Liver (tissue), 9 donors: Measurements from ENCODE around the gene TOGARAM2. TPM values are rescaled to one million over a fixed set of nuclear protein-coding genes. Genes with fewer than 3 reads are reported as not detected.

Source experiments
- DNase-seq: peaks from one replicate; pipeline ENCODE4 v3.0.0-alpha.2; 2017; ENCODE audit warnings: low spot score
- H3K27ac ChIP-seq, 2 donors: one replicate each; pipeline ENCODE4 v1.7.0; 2013; ENCODE audit warnings: inconsistent platforms in 2 of 2, low read length in 2 of 2, control low read depth in 1 of 2, low read depth in 1 of 2, mild to moderate bottlenecking in 1 of 2
- H3K27me3 ChIP-seq, 4 donors: one replicate each; pipeline versions ENCODE4 v1.6.1 to v1.7.0; 2013; ENCODE audit warnings: low read length in 3 of 4, inconsistent platforms in 1 of 4, mild to moderate bottlenecking in 1 of 4, moderate library complexity in 1 of 4; ENCODE audit not compliant: control insufficient read depth in 4 of 4, insufficient read depth in 4 of 4
- H3K36me3 ChIP-seq, 4 donors: one replicate each; pipeline versions ENCODE4 v1.6.1 to v1.7.0; 2013; ENCODE audit warnings: low read length in 3 of 4, mild to moderate bottlenecking in 3 of 4, low read depth in 1 of 4, moderate library complexity in 1 of 4; ENCODE audit not compliant: control insufficient read depth in 4 of 4, insufficient read depth in 3 of 4
- H3K4me1 ChIP-seq, 4 donors: one replicate each; pipeline versions ENCODE4 v1.6.1 to v1.7.0; 2013; ENCODE audit warnings: low read length in 3 of 4, mild to moderate bottlenecking in 3 of 4, moderate library complexity in 1 of 4; ENCODE audit not compliant: control insufficient read depth in 4 of 4, insufficient read depth in 4 of 4
- H3K4me3 ChIP-seq, 3 donors: one replicate each; pipeline versions ENCODE4 v1.6.1 to v1.7.0; 2013; ENCODE audit warnings: low read length in 3 of 3, control low read depth in 1 of 3, low read depth in 1 of 3, mild to moderate bottlenecking in 1 of 3
- H3K9ac ChIP-seq, 2 donors: one replicate each; pipeline ENCODE4 v1.7.0; 2013; ENCODE audit warnings: low read length in 2 of 2, mild to moderate bottlenecking in 2 of 2, moderate library complexity in 2 of 2, control low read depth in 1 of 2, low read depth in 1 of 2
- H3K9me3 ChIP-seq, 4 donors: one replicate each; pipeline versions ENCODE4 v1.6.1 to v1.7.0; 2013; ENCODE audit warnings: low read length in 3 of 4; ENCODE audit not compliant: control insufficient read depth in 4 of 4
- EGR1 ChIP-seq, 2 donors: IDR thresholded peaks; 2 replicates each; pipeline ENCODE4 v1.6.1; 2016 to 2018; ENCODE audit warnings: antibody characterized with exemption in 2 of 2, low read depth in 2 of 2
- FOXA1 ChIP-seq: IDR thresholded peaks from 2 replicates; pipeline ENCODE4 v1.6.1; 2016; ENCODE audit warnings: antibody characterized with exemption
- FOXA2 ChIP-seq: IDR thresholded peaks from 2 replicates; pipeline ENCODE4 v1.6.1; 2016; ENCODE audit warnings: antibody characterized with exemption
- GABPA ChIP-seq, 2 donors: IDR thresholded peaks in 1 of 2; conservative IDR thresholded peaks in 1 of 2; 2 replicates each; pipeline ENCODE4 v1.6.1; 2016; ENCODE audit warnings: antibody characterized with exemption in 2 of 2, mild to moderate bottlenecking in 1 of 2, moderate library complexity in 1 of 2
- HNF4A ChIP-seq, 2 donors: conservative IDR thresholded peaks; 2 replicates each; pipeline ENCODE4 v1.6.1; 2016; ENCODE audit warnings: antibody characterized with exemption in 2 of 2, mild to moderate bottlenecking in 2 of 2
- HNF4G ChIP-seq: IDR thresholded peaks from 2 replicates; pipeline ENCODE4 v1.6.1; 2016; ENCODE audit warnings: antibody characterized with exemption
- JUND ChIP-seq, 2 donors: IDR thresholded peaks; 2 replicates each; pipeline ENCODE4 v1.6.1; 2016; ENCODE audit warnings: antibody characterized with exemption in 2 of 2
- NR2F2 ChIP-seq: IDR thresholded peaks from 2 replicates; pipeline ENCODE4 v1.6.1; 2016; ENCODE audit warnings: antibody characterized with exemption
- RAD21 ChIP-seq, 2 donors: IDR thresholded peaks; 2 replicates each; pipeline ENCODE4 v1.6.1; 2016; ENCODE audit warnings: antibody characterized with exemption in 2 of 2, mild to moderate bottlenecking in 2 of 2
- RXRA ChIP-seq, 2 donors: IDR thresholded peaks; 2 replicates each; pipeline ENCODE4 v1.6.1; 2017 to 2018; ENCODE audit warnings: antibody characterized with exemption in 2 of 2, mild to moderate bottlenecking in 1 of 2
- SP1 ChIP-seq: IDR thresholded peaks from 2 replicates; pipeline ENCODE4 v1.6.1; 2018; ENCODE audit warnings: antibody characterized with exemption, mild to moderate bottlenecking
- TAF1 ChIP-seq: conservative IDR thresholded peaks from 2 replicates; pipeline ENCODE4 v1.6.1; 2016; ENCODE audit warnings: antibody characterized with exemption, mild to moderate bottlenecking
- YY1 ChIP-seq: IDR thresholded peaks from 2 replicates; pipeline ENCODE4 v1.6.1; 2016; ENCODE audit warnings: antibody characterized with exemption, mild to moderate bottlenecking
- WGBS: extraction: QIAGEN DNeasy Blood & Tissue Kit; methylation state at CpG from one replicate; pipeline ENCODE4 v1.1.7; 2013; 5-methylcytosine and 5-hydroxymethylcytosine counted together
- polyA plus RNA-seq, 2 donors: library from polyadenylated mRNA; stranded (reverse) in 1 of 2; unstranded in 1 of 2; fragments of 200-250 nt in 1 of 2; fragments of >200 nt in 1 of 2; fragmentation: Nextera tagmentation in 1 of 2; extraction: Ambion mirVana in 1 of 2; gene quantifications; one replicate each; pipeline versions ENCODE4 v1.2.1 to v1.2.3, GENCODE V29; 2013 to 2015
- total RNA-seq, 2 donors: library from RNA; depleted of rRNA; stranded (reverse); fragments of >200 nt; gene quantifications; one replicate each; pipeline ENCODE4 v1.2.3, GENCODE V29; 2014
- TF ChIP-seq, protein P1 (sequence below): IDR thresholded peaks from 2 replicates; pipeline ENCODE4 v1.6.1; 2016; ENCODE audit warnings: antibody characterized with exemption, mild to moderate bottlenecking
- TF ChIP-seq, protein P2 (sequence below): fragments of 150-350 bp; IDR thresholded peaks from 2 replicates; pipeline ENCODE4 v1.5.1; 2017; ENCODE audit warnings: improper control_type of control experiment, low read depth, low read length; ENCODE audit not compliant: missing input control
- TF ChIP-seq, protein P3 (sequence below): IDR thresholded peaks from 2 replicates; pipeline ENCODE4 v1.6.1; 2016; ENCODE audit warnings: antibody characterized with exemption
- TF ChIP-seq, protein P4 (sequence below): IDR thresholded peaks from 2 replicates; pipeline ENCODE4 v1.6.1; 2016; ENCODE audit warnings: antibody characterized with exemption
- TF ChIP-seq, protein P5 (sequence below): IDR thresholded peaks from 2 replicates; pipeline ENCODE4 v1.6.1; 2016; ENCODE audit warnings: antibody characterized with exemption
- donor health status: healthy.
- donor health status: healthy.
- donor health status: healthy.
- donor health status: healthy.
- donor health status: healthy.

TOGARAM2 gene
- total and polyA plus RNA-seq, 4 donors, result 0.15 to 0.42 (median 0.19) TPM; not detected in 1

DNA sequence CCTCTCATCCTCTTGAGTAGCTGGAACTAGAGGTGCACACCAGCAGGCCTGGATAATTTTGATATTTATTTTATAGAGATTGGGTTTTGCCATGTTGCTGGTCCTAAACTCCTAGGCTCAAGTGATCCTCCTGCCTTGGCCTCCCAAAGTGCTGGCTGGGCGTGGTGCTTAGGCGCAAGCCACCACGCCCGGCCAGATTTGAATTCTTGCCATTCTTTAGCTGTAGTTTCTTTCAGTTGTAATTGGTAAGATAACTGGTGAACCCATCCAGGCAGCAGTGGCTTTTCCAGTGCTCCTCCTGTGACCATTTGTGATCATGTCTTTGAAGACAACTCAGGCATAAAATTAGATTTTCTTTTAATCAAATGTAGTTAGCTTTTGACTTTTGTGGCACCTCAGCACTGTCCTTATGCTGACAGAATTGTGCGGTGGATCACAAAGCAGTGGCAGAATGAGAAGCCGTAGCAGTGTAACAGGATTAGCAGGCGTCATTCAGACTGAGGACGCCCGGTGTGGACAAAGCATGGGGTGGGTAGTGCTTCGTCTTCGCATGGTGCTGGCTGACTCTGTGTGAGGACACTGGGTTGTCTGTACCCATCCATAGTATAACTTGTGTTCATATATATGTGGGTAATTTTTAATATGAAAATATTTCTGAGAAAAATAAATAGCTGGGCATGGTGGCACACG is 30.0 kb upstream of the TOGARAM2 start (continued):
- TF ChIP-seq, protein P1, sequence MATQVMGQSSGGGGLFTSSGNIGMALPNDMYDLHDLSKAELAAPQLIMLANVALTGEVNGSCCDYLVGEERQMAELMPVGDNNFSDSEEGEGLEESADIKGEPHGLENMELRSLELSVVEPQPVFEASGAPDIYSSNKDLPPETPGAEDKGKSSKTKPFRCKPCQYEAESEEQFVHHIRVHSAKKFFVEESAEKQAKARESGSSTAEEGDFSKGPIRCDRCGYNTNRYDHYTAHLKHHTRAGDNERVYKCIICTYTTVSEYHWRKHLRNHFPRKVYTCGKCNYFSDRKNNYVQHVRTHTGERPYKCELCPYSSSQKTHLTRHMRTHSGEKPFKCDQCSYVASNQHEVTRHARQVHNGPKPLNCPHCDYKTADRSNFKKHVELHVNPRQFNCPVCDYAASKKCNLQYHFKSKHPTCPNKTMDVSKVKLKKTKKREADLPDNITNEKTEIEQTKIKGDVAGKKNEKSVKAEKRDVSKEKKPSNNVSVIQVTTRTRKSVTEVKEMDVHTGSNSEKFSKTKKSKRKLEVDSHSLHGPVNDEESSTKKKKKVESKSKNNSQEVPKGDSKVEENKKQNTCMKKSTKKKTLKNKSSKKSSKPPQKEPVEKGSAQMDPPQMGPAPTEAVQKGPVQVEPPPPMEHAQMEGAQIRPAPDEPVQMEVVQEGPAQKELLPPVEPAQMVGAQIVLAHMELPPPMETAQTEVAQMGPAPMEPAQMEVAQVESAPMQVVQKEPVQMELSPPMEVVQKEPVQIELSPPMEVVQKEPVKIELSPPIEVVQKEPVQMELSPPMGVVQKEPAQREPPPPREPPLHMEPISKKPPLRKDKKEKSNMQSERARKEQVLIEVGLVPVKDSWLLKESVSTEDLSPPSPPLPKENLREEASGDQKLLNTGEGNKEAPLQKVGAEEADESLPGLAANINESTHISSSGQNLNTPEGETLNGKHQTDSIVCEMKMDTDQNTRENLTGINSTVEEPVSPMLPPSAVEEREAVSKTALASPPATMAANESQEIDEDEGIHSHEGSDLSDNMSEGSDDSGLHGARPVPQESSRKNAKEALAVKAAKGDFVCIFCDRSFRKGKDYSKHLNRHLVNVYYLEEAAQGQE, result no peak
- TF ChIP-seq, protein P2, sequence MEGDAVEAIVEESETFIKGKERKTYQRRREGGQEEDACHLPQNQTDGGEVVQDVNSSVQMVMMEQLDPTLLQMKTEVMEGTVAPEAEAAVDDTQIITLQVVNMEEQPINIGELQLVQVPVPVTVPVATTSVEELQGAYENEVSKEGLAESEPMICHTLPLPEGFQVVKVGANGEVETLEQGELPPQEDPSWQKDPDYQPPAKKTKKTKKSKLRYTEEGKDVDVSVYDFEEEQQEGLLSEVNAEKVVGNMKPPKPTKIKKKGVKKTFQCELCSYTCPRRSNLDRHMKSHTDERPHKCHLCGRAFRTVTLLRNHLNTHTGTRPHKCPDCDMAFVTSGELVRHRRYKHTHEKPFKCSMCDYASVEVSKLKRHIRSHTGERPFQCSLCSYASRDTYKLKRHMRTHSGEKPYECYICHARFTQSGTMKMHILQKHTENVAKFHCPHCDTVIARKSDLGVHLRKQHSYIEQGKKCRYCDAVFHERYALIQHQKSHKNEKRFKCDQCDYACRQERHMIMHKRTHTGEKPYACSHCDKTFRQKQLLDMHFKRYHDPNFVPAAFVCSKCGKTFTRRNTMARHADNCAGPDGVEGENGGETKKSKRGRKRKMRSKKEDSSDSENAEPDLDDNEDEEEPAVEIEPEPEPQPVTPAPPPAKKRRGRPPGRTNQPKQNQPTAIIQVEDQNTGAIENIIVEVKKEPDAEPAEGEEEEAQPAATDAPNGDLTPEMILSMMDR, result no peak
- no peak for TF ChIP-seq TAF1

DNA sequence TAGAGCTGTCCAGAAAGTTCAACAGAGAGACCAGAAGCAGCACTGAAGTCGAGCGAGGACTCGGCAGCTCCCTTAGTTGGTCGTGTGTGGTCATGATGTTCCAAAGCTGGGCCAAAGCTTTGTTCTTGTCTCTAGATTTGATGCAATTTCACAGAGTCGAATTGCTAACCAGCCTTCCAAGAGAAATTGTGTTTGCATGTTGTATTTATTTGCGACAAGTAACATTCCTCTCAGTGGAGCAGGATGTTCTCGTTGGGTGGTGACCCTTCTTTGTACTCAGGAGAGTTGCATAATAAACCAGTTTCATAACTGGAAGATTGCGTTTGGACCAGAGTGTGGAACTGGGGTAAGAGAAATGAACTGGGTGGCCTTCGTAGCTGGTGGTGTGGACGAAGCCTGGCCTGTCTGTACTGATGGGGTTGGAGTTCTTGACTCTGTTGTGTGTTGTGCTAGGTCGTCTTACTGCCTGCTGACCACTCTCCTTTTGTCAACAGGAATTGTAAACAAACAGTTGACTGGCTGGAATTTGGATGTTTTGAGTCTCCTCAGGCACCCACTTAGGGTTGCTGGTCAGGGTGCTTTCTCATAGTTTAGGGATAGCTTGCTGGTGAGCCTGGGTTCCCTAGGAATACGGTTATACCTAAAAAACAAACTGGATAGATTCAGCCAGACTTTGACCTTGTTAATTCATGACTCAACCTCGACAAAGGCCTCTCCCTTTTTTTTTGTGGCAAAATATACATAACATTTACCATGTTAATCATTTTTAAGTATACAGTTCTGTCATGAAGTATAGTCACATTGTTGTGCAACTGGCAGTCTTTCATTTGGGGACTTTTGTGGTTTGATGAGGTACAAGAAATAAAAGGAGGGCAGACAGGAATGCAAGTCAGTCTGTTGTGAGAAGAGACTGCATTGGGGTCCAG is 28.9 kb upstream of the TOGARAM2 start:
- H3K9me3 ChIP-seq, result no peaks in the 10 kb centered on the region
- H3K27me3 ChIP-seq, result no peaks in the 10 kb centered on the region
- peak overlapping the region; percentile 15 to 42 for H3K27ac ChIP-seq
- TF ChIP-seq, protein P3, sequence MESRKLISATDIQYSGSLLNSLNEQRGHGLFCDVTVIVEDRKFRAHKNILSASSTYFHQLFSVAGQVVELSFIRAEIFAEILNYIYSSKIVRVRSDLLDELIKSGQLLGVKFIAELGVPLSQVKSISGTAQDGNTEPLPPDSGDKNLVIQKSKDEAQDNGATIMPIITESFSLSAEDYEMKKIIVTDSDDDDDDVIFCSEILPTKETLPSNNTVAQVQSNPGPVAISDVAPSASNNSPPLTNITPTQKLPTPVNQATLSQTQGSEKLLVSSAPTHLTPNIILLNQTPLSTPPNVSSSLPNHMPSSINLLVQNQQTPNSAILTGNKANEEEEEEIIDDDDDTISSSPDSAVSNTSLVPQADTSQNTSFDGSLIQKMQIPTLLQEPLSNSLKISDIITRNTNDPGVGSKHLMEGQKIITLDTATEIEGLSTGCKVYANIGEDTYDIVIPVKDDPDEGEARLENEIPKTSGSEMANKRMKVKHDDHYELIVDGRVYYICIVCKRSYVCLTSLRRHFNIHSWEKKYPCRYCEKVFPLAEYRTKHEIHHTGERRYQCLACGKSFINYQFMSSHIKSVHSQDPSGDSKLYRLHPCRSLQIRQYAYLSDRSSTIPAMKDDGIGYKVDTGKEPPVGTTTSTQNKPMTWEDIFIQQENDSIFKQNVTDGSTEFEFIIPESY, result peak; percentile 91
- TF ChIP-seq HNF4A (conservative IDR thresholded peaks at IDR 0.05), result peak; percentile 79 to 81
- TF ChIP-seq RAD21 (IDR thresholded peaks at IDR 0.05), result peak in 1 of 2 donors; percentile 36
- peak; percentile 93 to 94 for TF ChIP-seq RXRA (IDR thresholded peaks at IDR 0.05)
- TF ChIP-seq, protein P1, result peak; percentile 75
- peak in 1 of 2 donors; percentile 69 for TF ChIP-seq EGR1 (IDR thresholded peaks at IDR 0.05; ENCODE audit: low read depth in 2 of 2)
- TF ChIP-seq SP1, result peak; percentile 94
- peak; percentile 66 for TF ChIP-seq FOXA2
- TF ChIP-seq, protein P2, result no peak
- TF ChIP-seq GABPA (IDR thresholded peaks at IDR 0.05 in 1 of 2, conservative IDR thresholded peaks at IDR 0.05 in 1 of 2), result peak in 1 of 2 donors; percentile 49
- TF ChIP-seq, protein P4, sequence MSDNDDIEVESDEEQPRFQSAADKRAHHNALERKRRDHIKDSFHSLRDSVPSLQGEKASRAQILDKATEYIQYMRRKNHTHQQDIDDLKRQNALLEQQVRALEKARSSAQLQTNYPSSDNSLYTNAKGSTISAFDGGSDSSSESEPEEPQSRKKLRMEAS, result peak; percentile 92
- peak; percentile 73 for TF ChIP-seq FOXA1
- TF ChIP-seq, protein P5, sequence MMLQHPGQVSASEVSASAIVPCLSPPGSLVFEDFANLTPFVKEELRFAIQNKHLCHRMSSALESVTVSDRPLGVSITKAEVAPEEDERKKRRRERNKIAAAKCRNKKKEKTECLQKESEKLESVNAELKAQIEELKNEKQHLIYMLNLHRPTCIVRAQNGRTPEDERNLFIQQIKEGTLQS, result peak; percentile 86
- TF ChIP-seq TAF1, result peak; percentile 57
- TF ChIP-seq JUND (IDR thresholded peaks at IDR 0.05), result peak; percentile 88
- peak; percentile 65 for TF ChIP-seq NR2F2
- TF ChIP-seq HNF4G, result peak; percentile 56
- peak; percentile 85 for TF ChIP-seq YY1
- H3K9ac ChIP-seq, result no peak overlapping the region
- peaks cover 4 to 17% (median 9%) of the 10 kb centered on the region in 4 donors for H3K4me1 ChIP-seq
- no peak for DNase-seq
- no peak overlapping the region for H3K4me3 ChIP-seq
- H3K36me3 ChIP-seq, result peaks cover 2 to 13% (median 6%) of the 10 kb centered on the region in 4 donors
- WGBS, result 31% methylated on average over 13 of the region's 13 CpGs
